ENCODE data around the gene TMEM115. TPM values are rescaled to one million over a fixed set of nuclear protein-coding genes. Genes with fewer than 3 reads are reported as not detected.

Gene TMEM115
- total and polyA plus RNA-seq, 2 donors (not counting 3 experiments of a cell fraction or from before 2014, with no cell fraction given), result 44.7 to 65.5 TPM

DNA sequence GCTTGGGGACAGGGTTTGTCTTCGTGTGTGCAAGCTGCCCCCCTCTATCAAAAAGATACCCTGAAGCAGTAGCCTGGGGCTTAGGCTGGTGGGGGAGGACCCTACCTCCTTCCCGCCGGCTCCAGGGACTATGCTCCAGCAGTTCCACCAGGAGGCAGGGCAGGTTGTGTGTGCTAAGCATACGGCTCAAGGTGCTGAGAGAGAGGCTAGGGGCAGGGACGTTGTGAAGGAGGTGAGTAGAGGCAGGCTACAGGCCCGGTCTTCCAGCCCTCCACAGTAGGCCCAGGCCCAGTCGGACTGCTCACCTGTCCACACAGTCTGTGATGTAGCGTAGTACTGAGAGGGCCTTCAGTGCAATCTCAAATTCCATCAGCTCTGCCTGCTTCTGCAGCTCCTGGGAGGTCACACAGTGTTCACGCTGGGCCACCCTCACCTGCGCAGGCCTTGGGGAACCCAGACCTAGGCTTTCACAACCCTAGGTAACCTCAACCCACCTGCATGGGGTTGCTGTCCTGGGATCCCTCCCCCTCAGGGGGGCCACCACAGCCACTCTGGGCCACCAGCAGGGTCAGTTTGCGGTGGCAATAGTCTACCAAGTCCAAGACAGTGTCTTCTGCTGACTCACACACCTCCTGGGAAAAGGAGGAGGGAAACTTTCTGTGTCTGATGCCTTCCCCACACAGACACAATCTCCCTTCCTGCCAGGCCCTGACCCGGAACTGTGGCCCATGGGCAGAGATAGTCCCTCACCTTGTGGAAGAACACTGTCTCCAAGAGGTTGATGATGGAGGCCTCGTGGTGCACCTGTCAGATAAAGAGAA, 16.3 kb downstream of the TMEM115 start:
- H3K9me3 ChIP-seq (replicated peaks; ENCODE audit: control insufficient read depth, insufficient read depth, low read length), result no peaks in the 10 kb centered on the region
- no peaks in the 10 kb centered on the region for H3K9me1 ChIP-seq (replicated peaks; ENCODE audit: control insufficient read depth, extremely low read depth, insufficient read depth, low read length)
- no peak overlapping the region for H3K9ac ChIP-seq (replicated peaks; ENCODE audit: extremely low read depth, insufficient read depth, low read length)
- peaks cover 14% of the 10 kb centered on the region for H3K4me1 ChIP-seq (ENCODE audit: control insufficient read depth, extremely low read depth, insufficient read depth, low read length)
- DNase-seq (ENCODE audit: low read depth, low spot score), result no peak
- H3K79me2 ChIP-seq (ENCODE audit: control insufficient read depth, insufficient read depth, low read length), result no peaks in the 10 kb centered on the region
- H2AFZ ChIP-seq (ENCODE audit: low read depth, low read length), result no peak overlapping the region
- dilution Hi-C loops (cut with MboI; ENCODE audit: extremely low pct_ligation_motif_present, low sequenced_read_pairs) (no loop called here), intact Hi-C loops (cut with micrococcal nuclease) (no loop called here)
- H3K36me3 ChIP-seq (ENCODE audit: control insufficient read depth in 2 of 2, extremely low read depth in 1 of 2, insufficient read depth in 2 of 2, low read length in 2 of 2), result no peaks in the 10 kb centered on the region
- H3K4me3 ChIP-seq (replicated peaks in 1 of 3; ENCODE audit: insufficient read depth in 1 of 3, low read depth in 1 of 3, low read length in 3 of 3), result no peak overlapping the region
- no peak overlapping the region for H3K27ac ChIP-seq (ENCODE audit: insufficient read depth, low read depth, low read length)
- no peaks in the 10 kb centered on the region for H4K20me1 ChIP-seq (replicated peaks; ENCODE audit: control insufficient read depth, extremely low read depth, insufficient read depth, low read length)
- H3K4me2 ChIP-seq (ENCODE audit: insufficient read depth, low read length), result no peak overlapping the region
- POLR2A ChIA-PET, result no interaction called here
- CTCF ChIA-PET, result interaction anchor here (1.0 to 1.1 kb wide), 2 partner anchors 199 kb away, joined by 4 to 5 read pairs; no protein-coding TSS in a partner anchor
- TF ChIP-seq GATA2 (IDR thresholded peaks at IDR 0.05; ENCODE audit: insufficient read depth, insufficient read length, low read depth, low read length), result no peak
- no peak for TF ChIP-seq POLR2A (IDR thresholded peaks at IDR 0.05; ENCODE audit: low read depth, low read length)
- no peak for TF ChIP-seq EZH2 (IDR thresholded peaks at IDR 0.05; ENCODE audit: borderline replicate concordance, low read depth, low read length, severe bottlenecking)
- H3K27me3 ChIP-seq (ENCODE audit: control insufficient read depth in 2 of 2, insufficient read depth in 2 of 2, low read length in 2 of 2), result no peaks in the 10 kb centered on the region
- no TSS peak for BruUV-seq (replicated peaks)
- FAIRE-seq, result no peak

DNA sequence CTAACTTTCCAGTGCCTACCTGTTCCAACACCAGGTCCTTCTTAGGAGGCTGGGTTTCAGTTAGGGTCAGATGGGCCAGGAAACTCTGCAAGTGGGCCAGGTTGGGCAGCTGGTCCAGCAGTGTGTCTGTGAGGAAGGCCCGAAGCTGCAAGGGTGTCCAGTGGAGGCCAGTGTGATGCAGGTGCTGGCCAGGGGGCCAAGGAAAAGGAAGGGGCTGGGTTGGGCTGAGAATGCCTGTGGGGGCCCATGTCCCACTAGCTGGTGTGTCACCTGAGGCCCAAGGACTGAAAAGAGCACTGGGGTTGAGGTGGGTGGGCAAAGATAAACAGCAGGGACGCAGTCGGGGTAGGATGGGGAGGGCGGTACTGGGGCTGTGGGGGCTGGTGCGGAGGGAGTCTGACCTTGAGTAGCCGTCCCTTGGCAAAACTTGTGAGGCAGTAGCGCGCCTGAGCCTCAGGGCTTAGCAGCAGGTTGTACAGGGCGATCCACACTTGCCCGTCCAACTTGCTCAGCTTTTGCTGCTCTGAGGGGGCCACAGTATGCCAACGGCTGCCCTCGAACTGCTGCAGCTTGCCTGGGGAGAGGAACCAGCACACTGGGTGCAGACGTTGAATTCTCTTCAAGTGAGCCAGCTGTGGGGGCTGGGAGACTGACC, 17.2 kb downstream of the TMEM115 start:
- Histone ChIP-seq H3K36me3 (ENCODE audit: control insufficient read depth in 2 of 2, extremely low read depth in 1 of 2, insufficient read depth in 2 of 2, low read length in 2 of 2) (no peaks in the 10 kb centered on the region), H3K9me1 (replicated peaks; ENCODE audit: control insufficient read depth, extremely low read depth, insufficient read depth, low read length) (no peaks in the 10 kb centered on the region), H2AFZ (ENCODE audit: low read depth, low read length) (no peak overlapping the region), H3K9ac (replicated peaks; ENCODE audit: extremely low read depth, insufficient read depth, low read length) (no peak overlapping the region), H4K20me1 (replicated peaks; ENCODE audit: control insufficient read depth, extremely low read depth, insufficient read depth, low read length) (no peaks in the 10 kb centered on the region), H3K79me2 (ENCODE audit: control insufficient read depth, insufficient read depth, low read length) (peaks cover under 1% of the 10 kb centered on the region), H3K27me3 (ENCODE audit: control insufficient read depth in 2 of 2, insufficient read depth in 2 of 2, low read length in 2 of 2) (no peaks in the 10 kb centered on the region), H3K9me3 (replicated peaks; ENCODE audit: control insufficient read depth, insufficient read depth, low read length) (no peaks in the 10 kb centered on the region), H3K4me1 (ENCODE audit: control insufficient read depth, extremely low read depth, insufficient read depth, low read length) (peaks cover 19% of the 10 kb centered on the region), H3K27ac (ENCODE audit: insufficient read depth, low read depth, low read length) (no peak overlapping the region), H3K4me2 (ENCODE audit: insufficient read depth, low read length) (no peak overlapping the region), H3K4me3 (replicated peaks in 1 of 3; ENCODE audit: insufficient read depth in 1 of 3, low read depth in 1 of 3, low read length in 3 of 3) (no peak overlapping the region)
- TF ChIP-seq, protein P1, sequence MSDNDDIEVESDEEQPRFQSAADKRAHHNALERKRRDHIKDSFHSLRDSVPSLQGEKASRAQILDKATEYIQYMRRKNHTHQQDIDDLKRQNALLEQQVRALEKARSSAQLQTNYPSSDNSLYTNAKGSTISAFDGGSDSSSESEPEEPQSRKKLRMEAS (IDR thresholded peaks at IDR 0.05; ENCODE audit: insufficient read depth, insufficient read length), result no peak
- TF ChIP-seq MYC (IDR thresholded peaks at IDR 0.05; ENCODE audit: low read depth, low read length), result no peak
- TF ChIP-seq, protein P2, sequence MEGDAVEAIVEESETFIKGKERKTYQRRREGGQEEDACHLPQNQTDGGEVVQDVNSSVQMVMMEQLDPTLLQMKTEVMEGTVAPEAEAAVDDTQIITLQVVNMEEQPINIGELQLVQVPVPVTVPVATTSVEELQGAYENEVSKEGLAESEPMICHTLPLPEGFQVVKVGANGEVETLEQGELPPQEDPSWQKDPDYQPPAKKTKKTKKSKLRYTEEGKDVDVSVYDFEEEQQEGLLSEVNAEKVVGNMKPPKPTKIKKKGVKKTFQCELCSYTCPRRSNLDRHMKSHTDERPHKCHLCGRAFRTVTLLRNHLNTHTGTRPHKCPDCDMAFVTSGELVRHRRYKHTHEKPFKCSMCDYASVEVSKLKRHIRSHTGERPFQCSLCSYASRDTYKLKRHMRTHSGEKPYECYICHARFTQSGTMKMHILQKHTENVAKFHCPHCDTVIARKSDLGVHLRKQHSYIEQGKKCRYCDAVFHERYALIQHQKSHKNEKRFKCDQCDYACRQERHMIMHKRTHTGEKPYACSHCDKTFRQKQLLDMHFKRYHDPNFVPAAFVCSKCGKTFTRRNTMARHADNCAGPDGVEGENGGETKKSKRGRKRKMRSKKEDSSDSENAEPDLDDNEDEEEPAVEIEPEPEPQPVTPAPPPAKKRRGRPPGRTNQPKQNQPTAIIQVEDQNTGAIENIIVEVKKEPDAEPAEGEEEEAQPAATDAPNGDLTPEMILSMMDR (IDR thresholded peaks at IDR 0.05; ENCODE audit: extremely low read depth in 1 of 2, insufficient read depth in 1 of 2, low read depth in 1 of 2, low read length in 2 of 2), result no peak
- TF ChIP-seq GATA2 (IDR thresholded peaks at IDR 0.05; ENCODE audit: insufficient read depth, insufficient read length, low read depth, low read length), result no peak
- no peak for TF ChIP-seq FOS (IDR thresholded peaks at IDR 0.05; ENCODE audit: borderline replicate concordance, insufficient read depth, low read length)
- no peak for TF ChIP-seq POLR2A (IDR thresholded peaks at IDR 0.05; ENCODE audit: low read depth, low read length)
- TF ChIP-seq POLR2AphosphoS5 (IDR thresholded peaks at IDR 0.05; ENCODE audit: insufficient read depth, low read depth, low read length), result no peak
- TF ChIP-seq EZH2 (IDR thresholded peaks at IDR 0.05; ENCODE audit: borderline replicate concordance, low read depth, low read length, severe bottlenecking), result no peak
- TF ChIP-seq JUN (IDR thresholded peaks at IDR 0.05; ENCODE audit: borderline replicate concordance, insufficient read depth, insufficient read length, low read depth), result no peak
- intact Hi-C loops (cut with micrococcal nuclease), result no loop called here
- dilution Hi-C loops (cut with MboI; ENCODE audit: extremely low pct_ligation_motif_present, low sequenced_read_pairs), result no loop called here
- no peak for FAIRE-seq
- ChIA-PET CTCF (interaction anchor here (1.1 kb wide), 1 partner anchor 200 kb away, joined by 5 read pairs; no protein-coding TSS in a partner anchor), POLR2A (no interaction called here)
- BruUV-seq (replicated peaks), result no TSS peak
- no peak for DNase-seq (ENCODE audit: low read depth, low spot score)
